Panc1 (cell line): ENCODE results near the gene UTRN. TPM values are rescaled to one million over a fixed set of nuclear protein-coding genes. Genes with fewer than 3 reads are reported as not detected.
A peak's percentile ranks its signal among the peaks of the same experiment; 100 is the strongest.

Experiments used
- ATAC-seq: fragments of 200-7000 bp; cut with Tn5 transposase; 2 replicates; pipeline ENCODE4 v1.9.1; 2020; ENCODE audit warnings: mild to moderate bottlenecking, moderate library complexity
- BruUV-seq: library from RNA; stranded (reverse); fragments of 400-500 nt; replicated peaks from 2 replicates; lab custom pipeline; 2021; lab: Mats Ljungman, UMichigan
- CTCF ChIA-PET: fragments of 300-600 bp; sonication (Branson Sonifier 250); formaldehyde crosslinking; loops from one replicate; lab custom pipeline; 2022; ENCODE audit warnings: antibody characterized with exemption; lab: Charles Lee
- POLR2A ChIA-PET: fragments of 300-600 bp; sonication (Branson Sonifier 250); formaldehyde crosslinking; loops from one replicate; lab custom pipeline; 2022; ENCODE audit warnings: antibody characterized with exemption; lab: Charles Lee
- DNase-seq: peaks from one replicate; pipeline ENCODE4 v3.0.0-alpha.2; 2010; ENCODE audit warnings: low read depth, low spot score
- H3K27ac ChIP-seq: 2 replicates; pipeline ENCODE4 v1.5.1; 2011; ENCODE audit warnings: mild to moderate bottlenecking, low read length, inconsistent platforms
- H3K27me3 ChIP-seq: fragments of 200-500 bp; sonication (Bioruptor generic); 2 replicates; pipeline ENCODE4 v1.6.0; 2014; ENCODE audit warnings: low read length, inconsistent platforms; ENCODE audit not compliant: control insufficient read depth, insufficient read depth
- H3K36me3 ChIP-seq: fragments of 200-500 bp; sonication (Bioruptor generic); 2 replicates; pipeline ENCODE4 v1.5.1; 2014; ENCODE audit warnings: inconsistent platforms, mild to moderate bottlenecking, low read length, moderate library complexity; ENCODE audit not compliant: control insufficient read depth, insufficient read depth
- H3K4me1 ChIP-seq: 2 replicates; pipeline ENCODE4 v1.5.1; 2011; ENCODE audit warnings: inconsistent platforms, mild to moderate bottlenecking, low read length, moderate library complexity; ENCODE audit not compliant: control insufficient read depth, insufficient read depth
- H3K4me3 ChIP-seq, 2 experiments: 2 replicates each; pipeline ENCODE4 v1.5.1; 2011 to 2012; ENCODE audit warnings: low read depth in 2 of 2, low read length in 2 of 2, mild to moderate bottlenecking in 2 of 2, inconsistent platforms in 1 of 2, moderate library complexity in 1 of 2
- H3K9me3 ChIP-seq: fragments of 200-500 bp; sonication (Bioruptor generic); 2 replicates; pipeline ENCODE4 v1.5.1; 2014; ENCODE audit warnings: low read depth, mild to moderate bottlenecking, inconsistent platforms, low read length, moderate library complexity; ENCODE audit not compliant: control insufficient read depth, insufficient read depth
- CTCF ChIP-seq: fragments of 450-650 bp; IDR thresholded peaks from 2 replicates; pipeline ENCODE4 v1.5.1; 2017; ENCODE audit warnings: mild to moderate bottlenecking
- POLR2AphosphoS5 ChIP-seq: IDR thresholded peaks from 2 replicates; pipeline ENCODE4 v1.6.1; 2012; ENCODE audit warnings: mild to moderate bottlenecking, low read depth, low read length, moderate library complexity
- REST ChIP-seq, 2 experiments: IDR thresholded peaks; 2 replicates each; pipeline ENCODE4 v1.6.1; 2011 to 2012; ENCODE audit warnings: low read depth in 2 of 2, control low read depth in 1 of 2, low read length in 1 of 2, mild to moderate bottlenecking in 1 of 2, moderate library complexity in 1 of 2; ENCODE audit not compliant: insufficient read depth in 1 of 2
- SIN3A ChIP-seq: IDR thresholded peaks from 2 replicates; pipeline ENCODE4 v1.6.1; 2012; ENCODE audit warnings: low read depth, mild to moderate bottlenecking, low read length, moderate library complexity, borderline replicate concordance; ENCODE audit not compliant: insufficient read depth
- TCF7L2 ChIP-seq: IDR thresholded peaks from 2 replicates; pipeline ENCODE4 v1.6.1; 2011; ENCODE audit warnings: mild to moderate bottlenecking, low read depth, low read length, inconsistent platforms
- in situ Hi-C: cut with HindIII; loops from 2 replicates; pipeline ENCODE4 v1.10.0; 2016; ENCODE audit warnings: low sequenced_read_pairs, low pct_unique_long_range_greater_than_20kb
- intact Hi-C: fragments of 100-400 bp; cut with micrococcal nuclease; formaldehyde crosslinking; loops from one replicate; pipeline ENCODE4 v1.10.0; 2022; ENCODE audit not compliant: unreplicated experiment
- total RNA-seq: library from RNA; stranded (reverse); gene quantifications from one replicate; pipeline ENCODE4 v1.2.1, GENCODE V29; 2021; ENCODE audit not compliant: unreplicated experiment

The UTRN gene
- total RNA-seq, 1 experiment from 2014 or later: 122 TPM

GRCh38 chr6:144321839-144322591 is 36.9 kb downstream of the UTRN start:
- CTCF ChIA-PET: no interaction called here

GRCh38 chr6:144325232-144325631 is 40.1 kb downstream of the UTRN start:
- intact Hi-C loops: no loop called here
- no peak for DNase-seq
- Histone ChIP-seq H3K9me3 (no peaks in the 10 kb centered on the region), H3K27ac (no peak overlapping the region), H3K36me3 (no peaks in the 10 kb centered on the region), H3K4me3 (no peak overlapping the region), H3K27me3 (no peaks in the 10 kb centered on the region), H3K4me1 (peaks cover 22% of the 10 kb centered on the region)
- in situ Hi-C loops: no loop called here
- ATAC-seq: no peak
- TF ChIP-seq POLR2AphosphoS5 (no peak), SIN3A (no peak), CTCF (no peak), TCF7L2 (no peak), REST (IDR thresholded peaks at IDR 0.05; ENCODE audit: insufficient read depth in 1 of 2, low read depth in 2 of 2, low read length in 1 of 2) (no peak)
- ChIA-PET POLR2A (no interaction called here), CTCF (no interaction called here)
- no TSS peak for BruUV-seq

More at GRCh38 chr6:144321839-144322591, 36.9 kb downstream of the UTRN start:
- TF ChIP-seq TCF7L2 (no peak), CTCF (no peak), REST (IDR thresholded peaks at IDR 0.05; ENCODE audit: insufficient read depth in 1 of 2, low read depth in 2 of 2, low read length in 1 of 2) (no peak), SIN3A (no peak), POLR2AphosphoS5 (no peak)
- in situ Hi-C loops (no loop called here), intact Hi-C loops (no loop called here)
- ATAC-seq (peak; percentile 76), DNase-seq (no peak)
- Histone ChIP-seq H3K27ac (peak overlapping the region; percentile 18; the same call in 1 of the 2 replicates), H3K36me3 (no peaks in the 10 kb centered on the region), H3K9me3 (no peaks in the 10 kb centered on the region), H3K4me1 (peaks cover 18% of the 10 kb centered on the region), H3K27me3 (no peaks in the 10 kb centered on the region), H3K4me3 (no peak overlapping the region)
- no TSS peak for BruUV-seq
- POLR2A ChIA-PET: no interaction called here
